H1 (cell line): Measurements from ENCODE around the gene UBE2K. TPM values are rescaled to one million over a fixed set of nuclear protein-coding genes. Genes with fewer than 3 reads are reported as not detected.

Experiments
- CTCF ChIA-PET: fragments of 300-600 bp; sonication (Branson Sonifier 250); formaldehyde crosslinking; loops from one replicate; lab custom pipeline; 2021; ENCODE audit not compliant: partially characterized antibody; lab: Charles Lee
- POLR2A ChIA-PET: fragments of 300-600 bp; sonication (Branson Sonifier 250); formaldehyde crosslinking; loops from one replicate; lab custom pipeline; 2021; ENCODE audit warnings: inconsistent platforms; ENCODE audit not compliant: partially characterized antibody; lab: Charles Lee
- DNase-seq, 2 experiments: peaks; one replicate each; pipeline versions ENCODE4 v3.0.0 to v3.0.0-alpha.2; 2010 to 2022; ENCODE audit warnings: low spot score in 2 of 2, low read depth in 1 of 2, mixed read lengths in 1 of 2
- FAIRE-seq: peaks from 2 replicates; lab custom pipeline; 2011; peaks lifted over from hg19 to GRCh38; lab: Jason Lieb, UNC
- H2AFZ ChIP-seq: 2 replicates; pipeline ENCODE4 v1.8.1; 2012; ENCODE audit warnings: low read length, inconsistent platforms
- H2AK5ac ChIP-seq: 2 replicates; pipeline ENCODE4 v1.6.1; 2013; ENCODE audit warnings: low read depth, low read length
- H2BK120ac ChIP-seq: replicated peaks from 2 replicates; pipeline ENCODE3; 2013; ENCODE audit warnings: low read depth, low read length, inconsistent platforms
- H2BK12ac ChIP-seq: 2 replicates; pipeline ENCODE4 v1.6.1; 2013; ENCODE audit warnings: low read depth, low read length
- H2BK15ac ChIP-seq: 2 replicates; pipeline ENCODE4 v1.6.1; 2013; ENCODE audit warnings: low read length
- H2BK20ac ChIP-seq: 2 replicates; pipeline ENCODE4 v1.6.1; 2013; ENCODE audit warnings: low read length
- H2BK5ac ChIP-seq: 2 replicates; pipeline ENCODE4 v1.6.1; 2013; ENCODE audit warnings: low read depth, low read length
- H3K14ac ChIP-seq: 2 replicates; pipeline ENCODE4 v1.6.1; 2013; ENCODE audit warnings: inconsistent platforms; ENCODE audit not compliant: insufficient read length
- H3K18ac ChIP-seq: 2 replicates; pipeline ENCODE4 v1.6.1; 2013; ENCODE audit warnings: low read length; ENCODE audit errors: extremely low read depth
- H3K23ac ChIP-seq: 2 replicates; pipeline ENCODE4 v1.6.1; 2013; ENCODE audit warnings: inconsistent platforms; ENCODE audit not compliant: insufficient read length
- H3K23me2 ChIP-seq: 2 replicates; pipeline ENCODE4 v1.6.1; 2013; ENCODE audit warnings: low read depth, low read length
- H3K27ac ChIP-seq: 2 replicates; pipeline ENCODE4 v1.6.1; 2011; ENCODE audit warnings: low read depth, low read length, inconsistent platforms
- H3K27me3 ChIP-seq, 4 experiments: replicated peaks in 1 of 4; 1 replicate in 1 of 4; 2 replicates in 3 of 4; pipeline versions ENCODE4 v1.6.1 to v1.8.1; 2011 to 2013; ENCODE audit warnings: low read length in 3 of 4, mild to moderate bottlenecking in 3 of 4, inconsistent platforms in 2 of 4, mixed read lengths in 2 of 4, moderate library complexity in 1 of 4; ENCODE audit not compliant: control insufficient read depth in 3 of 4, insufficient read depth in 3 of 4; ENCODE audit errors: extremely low read depth in 1 of 4
- H3K36me3 ChIP-seq, 4 experiments: 2 replicates each; pipeline versions ENCODE4 v1.6.1 to v1.8.1; 2011 to 2013; ENCODE audit warnings: mild to moderate bottlenecking in 4 of 4, low read length in 3 of 4, moderate library complexity in 2 of 4, control low read depth in 1 of 4, inconsistent platforms in 1 of 4; ENCODE audit not compliant: insufficient read depth in 4 of 4, control insufficient read depth in 2 of 4
- H3K4ac ChIP-seq: replicated peaks from 2 replicates; pipeline ENCODE3; 2013; ENCODE audit warnings: low read length, low read depth, mixed read lengths, inconsistent platforms; ENCODE audit not compliant: insufficient read length
- H3K4me1 ChIP-seq, 4 experiments: replicated peaks in 1 of 4; 1 replicate in 1 of 4; 2 replicates in 3 of 4; pipeline versions ENCODE4 v1.6.1 to v1.8.1; 2011 to 2013; ENCODE audit warnings: low read length in 3 of 4, inconsistent platforms in 2 of 4, mixed read lengths in 1 of 4; ENCODE audit not compliant: insufficient read depth in 4 of 4, control insufficient read depth in 3 of 4
- H3K4me2 ChIP-seq, 2 experiments: 2 replicates each; pipeline versions ENCODE4 v1.6.1 to v1.8.1; 2011 to 2013; ENCODE audit warnings: low read depth in 2 of 2, low read length in 2 of 2, control low read depth in 1 of 2, inconsistent platforms in 1 of 2, mild to moderate bottlenecking in 1 of 2; ENCODE audit not compliant: insufficient read depth in 1 of 2
- H3K4me3 ChIP-seq, 4 experiments: fragments of 200-600, 300-600 bp in 1 of 4; sonication (generic), shearing (Covaris generic), sonication (Bioruptor Twin) in 1 of 4; 2 replicates each; pipeline versions ENCODE4 v1.5.1 to v1.8.1; 2011 to 2016; ENCODE audit warnings: low read length in 4 of 4, low read depth in 3 of 4, control low read depth in 2 of 4, inconsistent platforms in 2 of 4, mild to moderate bottlenecking in 2 of 4, mixed read lengths in 1 of 4, moderate library complexity in 1 of 4; ENCODE audit not compliant: insufficient read depth in 2 of 4; ENCODE audit errors: extremely low read depth in 1 of 4
- H3K56ac ChIP-seq: replicated peaks from 2 replicates; pipeline ENCODE3; 2013; ENCODE audit warnings: low read depth, mild to moderate bottlenecking, mixed read lengths, low read length, inconsistent platforms; ENCODE audit not compliant: insufficient read length
- H3K79me1 ChIP-seq: 2 replicates; pipeline ENCODE4 v1.6.1; 2013; ENCODE audit warnings: low read depth, low read length, control low read depth
- H3K79me2 ChIP-seq, 2 experiments: 2 replicates each; pipeline versions ENCODE4 v1.6.1 to v1.8.1; 2012 to 2013; ENCODE audit warnings: low read length in 2 of 2, mild to moderate bottlenecking in 2 of 2, inconsistent platforms in 1 of 2; ENCODE audit not compliant: insufficient read depth in 2 of 2, control insufficient read depth in 1 of 2
- H3K9ac ChIP-seq, 4 experiments: replicated peaks in 1 of 4; 1 replicate in 1 of 4; 2 replicates in 3 of 4; pipeline versions ENCODE4 v1.6.1 to v1.8.1; 2011 to 2013; ENCODE audit warnings: low read depth in 3 of 4, low read length in 3 of 4, control low read depth in 2 of 4, mild to moderate bottlenecking in 2 of 4, moderate library complexity in 2 of 4, inconsistent platforms in 1 of 4; ENCODE audit errors: extremely low read depth in 1 of 4
- H3K9me3 ChIP-seq, 2 experiments: 2 replicates each; pipeline versions ENCODE4 v1.6.1 to v1.8.1; 2012 to 2013; ENCODE audit warnings: mild to moderate bottlenecking in 2 of 2, moderate library complexity in 2 of 2, control low read depth in 1 of 2, inconsistent platforms in 1 of 2, low read depth in 1 of 2, low read length in 1 of 2, mixed read lengths in 1 of 2; ENCODE audit not compliant: insufficient read depth in 2 of 2
- H4K20me1 ChIP-seq, 2 experiments: replicated peaks in 1 of 2; 2 replicates each; pipeline versions ENCODE3 to v1.8.1; 2011 to 2013; ENCODE audit warnings: inconsistent platforms in 2 of 2, low read length in 2 of 2, mild to moderate bottlenecking in 1 of 2; ENCODE audit not compliant: insufficient read depth in 2 of 2, control insufficient read depth in 1 of 2
- H4K5ac ChIP-seq: 2 replicates; pipeline ENCODE4 v1.6.1; 2013; ENCODE audit warnings: low read length, low read depth, mixed read lengths, inconsistent platforms; ENCODE audit not compliant: insufficient read length
- H4K8ac ChIP-seq: 2 replicates; pipeline ENCODE4 v1.8.0; 2013; ENCODE audit warnings: mild to moderate bottlenecking, moderate library complexity, low read length, inconsistent platforms; ENCODE audit not compliant: insufficient read depth; ENCODE audit errors: extremely low read depth
- H4K91ac ChIP-seq: replicated peaks from 2 replicates; pipeline ENCODE3; 2013; ENCODE audit warnings: low read length, mixed read lengths, inconsistent platforms; ENCODE audit not compliant: insufficient read length
- ATF2 ChIP-seq: IDR thresholded peaks from 2 replicates; pipeline ENCODE4 v1.6.1; 2012; ENCODE audit warnings: low read length, inconsistent platforms
- CBX8 ChIP-seq: fragments of 300-800, 300-1000 bp; sonication (generic); IDR thresholded peaks from 2 replicates; pipeline ENCODE4 v1.7.1; 2016; ENCODE audit warnings: low read depth, low read length, borderline replicate concordance
- CREB1 ChIP-seq: IDR thresholded peaks from 2 replicates; pipeline ENCODE4 v1.6.1; 2012; ENCODE audit warnings: inconsistent platforms
- POLR2A ChIP-seq, 2 experiments: IDR thresholded peaks; 1 replicate in 1 of 2; 2 replicates in 1 of 2; pipeline ENCODE4 v1.6.1; 2011; ENCODE audit warnings: low read depth in 2 of 2, low read length in 2 of 2, mild to moderate bottlenecking in 2 of 2; ENCODE audit errors: control extremely low read depth in 1 of 2
- RNF2 ChIP-seq: fragments of 200-900, 300-1000 bp; sonication (generic); IDR thresholded peaks from 2 replicates; pipeline ENCODE4 v1.7.1; 2016; ENCODE audit warnings: borderline replicate concordance, low read depth, mild to moderate bottlenecking, antibody characterized with exemption, low read length; ENCODE audit not compliant: poor library complexity, severe bottlenecking; ENCODE audit errors: missing control alignments
- SP2 ChIP-seq: IDR thresholded peaks from 2 replicates; pipeline ENCODE4 v1.6.1; 2012; ENCODE audit warnings: mild to moderate bottlenecking, low read length, inconsistent platforms
- WGBS, 2 experiments: shearing (Covaris generic) in 1 of 2; methylation state at CpG; one replicate each; pipeline versions ENCODE4 v1.1.6 to v1.1.7; 2013 to 2015; ENCODE audit warnings: low lambda C conversion rate in 2 of 2, mixed read lengths in 2 of 2, inconsistent platforms in 1 of 2, low coverage in 1 of 2, missing lambda C conversion rate in 1 of 2; ENCODE audit not compliant: insufficient replicate concordance in 2 of 2, insufficient coverage in 1 of 2, insufficient read length in 1 of 2; ENCODE audit errors: extremely low coverage in 1 of 2, missing lambda C conversion rate in 1 of 2; 5-methylcytosine and 5-hydroxymethylcytosine counted together
- polyA plus RNA-seq, 7 experiments: library from polyadenylated mRNA; depleted of rRNA in 3 of 7; stranded (reverse) in 5 of 7; unstranded in 2 of 7; fragments of >200 nt in 5 of 7; fragments of 200-250 nt in 2 of 7; gene quantifications; 1 replicate in 5 of 7; 2 replicates in 1 of 7; 4 replicates in 1 of 7; pipeline versions ENCODE4 v1.2.1 to v1.2.3, GENCODE V29; 2011 to 2013; ENCODE audit warnings: missing spikeins in 2 of 7, mixed read lengths in 2 of 7
- total RNA-seq: library from RNA; stranded (reverse); fragmentation: NEBNext Ultra II Directional; extraction: Animal tissue kit (Norgen Biotek cat#: 25700); gene quantifications from 2 replicates; pipeline ENCODE4 v1.2.1, GENCODE V29; 2021

UBE2K gene
- total and polyA plus RNA-seq, 2 of the 8 experiments (the other 6 are each of a cell fraction or from before 2014, with no cell fraction given) = 53.6 to 174 TPM

- WGBS, 2 experiments = 93% methylated on average over 2 of the region's 2 CpGs; no CpG with 5 or more reads in 1 of the 2 experiments
- no peak overlapping the region for H3K27ac ChIP-seq
- no peak for TF ChIP-seq CREB1
- TF ChIP-seq SP2 = no peak
- TF ChIP-seq CBX8 = no peak
- TF ChIP-seq POLR2A (IDR thresholded peaks at IDR 0.05; ENCODE audit: control extremely low read depth in 1 of 2, low read depth in 2 of 2, low read length in 2 of 2) = no peak
- TF ChIP-seq ATF2 = no peak
- TF ChIP-seq RNF2 = no peak
These were observed 125.3 kb downstream of the UBE2K start for GRCh38 chr4:39823191-39823590.

More at GRCh38 chr4:39823191-39823590, 125.3 kb downstream of the UBE2K start:
- no peaks in the 10 kb centered on the region for H3K79me2 ChIP-seq
- no peak overlapping the region for H2AFZ ChIP-seq
- H2BK120ac ChIP-seq = no peak overlapping the region
- H4K91ac ChIP-seq = no peak overlapping the region
- H3K27me3 ChIP-seq = no peaks in the 10 kb centered on the region
- no peak overlapping the region for H4K5ac ChIP-seq
- H2BK12ac ChIP-seq = no peak overlapping the region
- H3K23ac ChIP-seq = no peak overlapping the region
- H3K18ac ChIP-seq = no peak overlapping the region
- H2BK15ac ChIP-seq = no peak overlapping the region
- H2BK5ac ChIP-seq = no peak overlapping the region
- H3K56ac ChIP-seq = no peak overlapping the region
- H3K4ac ChIP-seq = no peak overlapping the region
- no peak overlapping the region for H4K8ac ChIP-seq
- no peak overlapping the region for H3K4me3 ChIP-seq
- DNase-seq (no peak), FAIRE-seq (no peak)
- no peak overlapping the region for H3K14ac ChIP-seq
- no peak overlapping the region for H2AK5ac ChIP-seq
- H3K4me2 ChIP-seq = no peak overlapping the region
- no peaks in the 10 kb centered on the region for H3K9me3 ChIP-seq
- ChIA-PET POLR2A (interaction anchor here (1.6 kb wide), 1 partner anchor 125 kb away, joined by 6 read pairs; the partner anchor contains the start of gene UBE2K), CTCF (interaction anchor here (0.8 kb wide), 1 partner anchor 214 kb away, joined by 3 read pairs; no protein-coding TSS in a partner anchor)
- no peaks in the 10 kb centered on the region for H3K79me1 ChIP-seq
- no peak overlapping the region for H3K9ac ChIP-seq
- H2BK20ac ChIP-seq = no peak overlapping the region
- peaks cover 0 to 17% (median 4%) of the 10 kb centered on the region in 4 experiments; a peak in 4 of 8 replicates for H3K36me3 ChIP-seq
- H4K20me1 ChIP-seq = no peaks in the 10 kb centered on the region
- no peaks in the 10 kb centered on the region; a peak in 1 of 7 replicates for H3K4me1 ChIP-seq
- no peaks in the 10 kb centered on the region for H3K23me2 ChIP-seq
